ENCODE data around the gene CDK3.

Gene CDK3

GRCh38 chr17:75987041-75987440 lies 13.6 kb upstream of the CDK3 start:
- TF ChIP-seq CTCF (IDR thresholded peaks at IDR 0.05; ENCODE audit: low read depth, low read length): no peak
- no peak for TF ChIP-seq MYC (IDR thresholded peaks at IDR 0.05; ENCODE audit: low read depth, low read length)
- DNase-seq (ENCODE audit: low read depth): no peak
- no peak overlapping the region for H3K4me3 ChIP-seq (ENCODE audit: low read depth, low read length)

DNA sequence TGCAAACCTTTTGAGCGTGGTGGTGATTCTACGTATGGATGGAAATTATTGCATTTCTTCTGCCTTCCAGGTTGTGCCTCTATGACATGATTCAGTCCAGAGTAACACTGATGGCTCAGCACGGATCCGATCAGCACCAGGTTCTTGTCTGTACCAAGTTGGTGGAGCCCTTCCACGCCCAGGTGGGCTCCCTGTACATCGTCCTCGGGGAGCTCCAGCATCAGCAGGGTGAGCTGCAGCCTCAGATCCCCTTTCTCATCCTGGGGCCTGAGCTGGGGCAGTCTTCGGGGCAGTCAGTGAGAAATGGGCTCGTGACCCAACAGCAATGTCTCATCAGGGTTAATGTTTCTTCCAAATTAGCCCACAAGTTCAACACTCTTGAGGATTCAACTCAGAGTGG lies 9.3 kb upstream of the CDK3 start:
- H3K4me3 ChIP-seq (ENCODE audit: low read depth, low read length): no peak overlapping the region
- DNase-seq (ENCODE audit: low read depth): no peak
- TF ChIP-seq MYC (IDR thresholded peaks at IDR 0.05; ENCODE audit: low read depth, low read length): no peak
- TF ChIP-seq, protein P1, sequence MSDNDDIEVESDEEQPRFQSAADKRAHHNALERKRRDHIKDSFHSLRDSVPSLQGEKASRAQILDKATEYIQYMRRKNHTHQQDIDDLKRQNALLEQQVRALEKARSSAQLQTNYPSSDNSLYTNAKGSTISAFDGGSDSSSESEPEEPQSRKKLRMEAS (IDR thresholded peaks at IDR 0.05; ENCODE audit: low read depth, low read length): no peak
- no peak for TF ChIP-seq POLR2A (IDR thresholded peaks at IDR 0.05; ENCODE audit: extremely low read depth, insufficient read length)
- no peak for TF ChIP-seq CTCF (IDR thresholded peaks at IDR 0.05; ENCODE audit: low read depth, low read length)

DNA sequence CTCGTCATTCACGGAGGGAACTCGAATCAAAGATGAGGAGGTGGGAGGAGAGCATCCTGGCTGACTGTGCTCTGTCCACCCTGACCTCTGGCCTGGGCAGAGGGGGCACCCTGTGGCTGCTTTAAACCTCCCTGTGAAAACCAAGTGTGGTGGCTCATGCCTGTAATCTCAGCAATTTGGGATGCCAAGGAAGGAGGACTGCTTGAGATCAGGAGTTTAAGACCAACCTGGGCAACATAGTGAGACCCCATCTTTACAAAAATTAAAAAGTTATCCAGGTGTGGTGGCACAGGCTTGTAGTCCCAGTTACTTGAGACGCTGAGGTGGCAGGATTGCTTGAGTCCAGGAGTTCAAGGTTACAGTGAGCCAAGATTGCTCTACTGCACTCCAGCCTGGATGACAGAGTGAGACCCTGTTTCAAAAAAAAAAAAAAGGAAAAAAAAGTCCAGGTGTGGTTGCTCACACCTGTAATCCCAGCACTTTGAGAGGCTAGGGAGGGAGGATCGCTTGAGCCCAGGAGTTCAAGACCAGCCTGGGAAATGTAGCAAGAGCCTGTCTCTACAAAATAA lies 5.8 kb upstream of the CDK3 start:
- TF ChIP-seq, protein P1 (IDR thresholded peaks at IDR 0.05; ENCODE audit: low read depth, low read length): no peak
- TF ChIP-seq POLR2A (IDR thresholded peaks at IDR 0.05; ENCODE audit: extremely low read depth, insufficient read length) (no peak), MYC (IDR thresholded peaks at IDR 0.05; ENCODE audit: low read depth, low read length) (no peak), CTCF (IDR thresholded peaks at IDR 0.05; ENCODE audit: low read depth, low read length) (no peak)
- no peak overlapping the region for H3K4me3 ChIP-seq (ENCODE audit: low read depth, low read length)
- DNase-seq (ENCODE audit: low read depth): no peak

DNA sequence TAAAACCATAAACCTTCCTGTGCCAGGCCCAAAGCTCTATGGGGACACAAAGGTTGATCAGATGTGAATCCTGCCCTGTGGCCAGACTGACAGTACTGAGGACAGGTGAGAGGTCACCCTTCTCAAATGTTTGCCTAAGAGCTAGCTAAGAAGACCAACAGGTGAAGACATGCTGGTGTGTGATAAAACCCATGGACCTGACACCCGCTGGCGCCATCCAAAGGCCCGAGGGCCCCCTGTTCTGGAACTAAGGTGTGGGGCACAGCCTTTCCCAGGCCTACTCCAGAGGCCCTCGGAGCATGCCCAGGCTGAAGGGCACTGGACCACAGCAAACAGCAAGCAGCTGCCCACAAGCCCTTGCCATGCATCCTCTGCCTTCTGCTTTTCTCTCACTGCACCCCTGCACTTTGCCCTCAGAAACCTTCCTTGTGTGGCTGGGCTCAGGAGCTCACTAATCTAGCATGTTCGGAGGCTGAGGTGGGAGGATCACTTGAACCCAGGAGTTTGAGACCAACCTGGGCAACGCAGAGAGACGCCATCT lies 5.2 kb upstream of the CDK3 start:
- no peak for DNase-seq (ENCODE audit: low read depth)
- H3K4me3 ChIP-seq (ENCODE audit: low read depth, low read length): no peak overlapping the region
- TF ChIP-seq MYC (IDR thresholded peaks at IDR 0.05; ENCODE audit: low read depth, low read length): no peak
- TF ChIP-seq, protein P1 (IDR thresholded peaks at IDR 0.05; ENCODE audit: low read depth, low read length): no peak
- TF ChIP-seq CTCF (IDR thresholded peaks at IDR 0.05; ENCODE audit: low read depth, low read length): no peak
- TF ChIP-seq POLR2A (IDR thresholded peaks at IDR 0.05; ENCODE audit: extremely low read depth, insufficient read length): no peak

DNA sequence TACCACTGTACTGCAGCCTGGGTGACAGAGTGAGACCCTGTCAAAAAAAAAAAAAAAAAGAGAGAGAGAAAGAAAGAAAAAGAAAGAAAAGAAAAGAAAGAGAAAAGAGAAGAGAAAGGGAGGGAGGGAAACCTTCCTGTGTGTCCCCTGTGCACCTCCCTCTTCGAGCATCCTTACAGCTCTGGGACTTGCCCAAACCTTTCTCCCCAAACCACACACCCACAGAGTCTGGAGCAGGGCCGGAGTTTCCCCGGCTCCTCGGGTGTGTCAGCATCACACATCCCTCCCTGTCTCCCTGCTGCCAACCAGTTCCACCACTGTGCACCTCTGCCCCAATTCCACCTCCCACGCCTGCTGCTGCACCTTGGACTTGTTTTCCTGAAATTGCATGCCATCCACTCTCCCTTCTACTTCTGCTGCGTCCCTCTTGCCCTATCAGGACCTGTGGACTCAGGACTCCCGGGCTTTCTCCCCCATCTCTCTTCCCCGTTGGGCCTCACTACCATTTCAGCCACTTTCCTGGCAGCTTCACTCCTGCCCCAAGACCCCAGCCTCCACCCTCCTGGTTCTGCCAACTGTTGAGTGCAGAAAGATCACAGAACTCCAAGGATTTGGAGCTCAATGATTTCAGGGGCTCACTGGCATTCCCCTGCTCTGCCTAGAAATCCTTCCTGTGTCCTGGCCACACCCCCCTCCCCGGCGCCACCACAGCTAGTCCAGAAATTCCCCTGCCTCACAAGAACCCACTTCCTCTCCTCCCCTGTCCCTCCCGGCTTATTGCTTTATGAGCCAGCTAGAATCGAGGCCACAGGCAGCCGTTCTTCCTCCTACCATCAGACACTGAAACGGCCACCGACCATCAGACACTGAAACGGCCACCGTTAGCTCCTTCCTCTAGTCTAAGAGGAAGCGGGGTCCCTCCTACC lies 3.7 kb upstream of the CDK3 start:
- H3K4me3 ChIP-seq (ENCODE audit: low read depth, low read length): peak overlapping the region; percentile 16
- DNase-seq (ENCODE audit: low read depth): peak; percentile 93
- TF ChIP-seq MYC (IDR thresholded peaks at IDR 0.05; ENCODE audit: low read depth, low read length): peak; percentile 61; the same call in 1 of the 2 replicates
- no peak for TF ChIP-seq POLR2A (IDR thresholded peaks at IDR 0.05; ENCODE audit: extremely low read depth, insufficient read length)
- no peak for TF ChIP-seq CTCF (IDR thresholded peaks at IDR 0.05; ENCODE audit: low read depth, low read length)

Measured in NB4 (cell line).